ENCODE results near the gene TMEM119.
"Not testable (repeated sequence)": the region's sequence is repeated elsewhere in the genome, so short reads cannot be mapped to it uniquely, and the experiment has no call there.

The TMEM119 gene

GRCh38 chr12:108592033-108592909 lies 5.6 kb downstream of the TMEM119 start:
- no peak for DNase-seq (ENCODE audit: low read depth)
- H3K4me3 ChIP-seq (replicated peaks; ENCODE audit: low read depth, low read length), result no peak overlapping the region
- TF ChIP-seq CTCF (IDR thresholded peaks at IDR 0.05; ENCODE audit: low read length, missing control alignments), result no peak

- TF ChIP-seq CTCF (IDR thresholded peaks at IDR 0.05; ENCODE audit: low read length, missing control alignments), result no peak
- no peak overlapping the region for H3K4me3 ChIP-seq (replicated peaks; ENCODE audit: low read depth, low read length)
- DNase-seq (ENCODE audit: low read depth), result no peak
Observed at GRCh38 chr12:108591267-108591980, 6.5 kb downstream of the TMEM119 start.

DNA sequence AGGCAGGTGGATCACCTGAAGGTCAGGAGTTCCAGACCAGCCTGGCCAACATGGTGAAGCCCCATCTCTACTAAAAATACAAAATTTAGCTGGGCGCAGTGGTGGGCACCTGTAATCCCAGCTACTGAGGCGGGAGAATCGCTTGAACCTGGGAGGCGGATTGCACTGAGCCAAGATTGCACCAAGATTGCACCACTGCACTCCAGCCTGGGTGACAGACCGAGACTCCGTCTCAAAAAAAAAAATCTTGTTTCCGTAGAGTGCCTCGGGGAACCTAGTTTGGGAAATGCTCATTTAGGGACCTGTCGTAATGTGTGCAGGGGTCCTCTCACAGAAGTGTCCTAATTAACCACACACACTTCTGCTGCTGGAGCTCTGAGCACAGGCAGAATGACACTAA lies 7.4 kb downstream of the TMEM119 start:
- not testable (repeated sequence) for H3K4me3 ChIP-seq (replicated peaks; ENCODE audit: low read depth, low read length); DNase-seq (ENCODE audit: low read depth)

GRCh38 chr12:108589840-108590229 lies 8.0 kb downstream of the TMEM119 start:
- TF ChIP-seq CTCF (IDR thresholded peaks at IDR 0.05; ENCODE audit: low read length, missing control alignments), result no peak
- DNase-seq (ENCODE audit: low read depth), result no peak
- no peak overlapping the region for H3K4me3 ChIP-seq (replicated peaks; ENCODE audit: low read depth, low read length)

GRCh38 chr12:108589028-108589839 lies 8.7 kb downstream of the TMEM119 start:
- DNase-seq (ENCODE audit: low read depth), result peak; percentile 50
- no peak overlapping the region for H3K4me3 ChIP-seq (replicated peaks; ENCODE audit: low read depth, low read length)
- no peak for TF ChIP-seq CTCF (IDR thresholded peaks at IDR 0.05; ENCODE audit: low read length, missing control alignments)

GRCh38 chr12:108587826-108588225 lies 10.1 kb downstream of the TMEM119 start:
- no peak for TF ChIP-seq CTCF (IDR thresholded peaks at IDR 0.05; ENCODE audit: low read length, missing control alignments)
- H3K4me3 ChIP-seq (replicated peaks; ENCODE audit: low read depth, low read length), result no peak overlapping the region
- DNase-seq (ENCODE audit: low read depth), result no peak

GRCh38 chr12:108586306-108586705 lies 11.6 kb downstream of the TMEM119 start:
- no peak overlapping the region for H3K4me3 ChIP-seq (replicated peaks; ENCODE audit: low read depth, low read length)
- DNase-seq (ENCODE audit: low read depth), result no peak
- TF ChIP-seq CTCF (IDR thresholded peaks at IDR 0.05; ENCODE audit: low read length, missing control alignments), result no peak

Data from fibroblast of pulmonary artery (primary cell).